K562 (cell line): ENCODE data around the gene VEZF1. TPM values are rescaled to one million over a fixed set of nuclear protein-coding genes. Genes with fewer than 3 reads are reported as not detected.

ENCODE experiments used
- ATAC-seq: fragments of 200-7000 bp; cut with Tn5 transposase; 3 replicates; pipeline ENCODE4 v1.9.1; 2020; ENCODE audit warnings: moderate library complexity
- BruUV-seq: library from RNA; stranded (reverse); fragments of 400-500 nt; replicated peaks from 2 replicates; lab custom pipeline; 2021; lab: Mats Ljungman, UMichigan
- CTCF ChIA-PET: fragments of 300-600 bp; formaldehyde crosslinking; extraction: SDS; loops from one replicate; lab custom pipeline; 2021; ENCODE audit warnings: low intra/inter-chr PET ratio; lab: Yijun Ruan, JAX
- POLR2A ChIA-PET: fragments of 300-600, 350-650 bp; sonication (Branson Sonifier 250); formaldehyde crosslinking; extraction: SDS; loops from one replicate; lab custom pipeline; 2021; ENCODE audit warnings: antibody characterized with exemption, inconsistent platforms; lab: Yijun Ruan, JAX
- DNase-seq, 4 experiments: peaks; one replicate each; pipeline versions ENCODE4 v3.0.0 to v3.0.0-alpha.2; 2011 to 2018; ENCODE audit warnings: low spot score in 3 of 4, mixed read lengths in 3 of 4; ENCODE audit errors: extremely low read depth in 1 of 4
- FAIRE-seq: peaks from 2 replicates; lab custom pipeline; 2011; peaks lifted over from hg19 to GRCh38; lab: Jason Lieb, UNC
- H2AFZ ChIP-seq: 2 replicates; pipeline ENCODE4 v1.6.0; 2011; ENCODE audit warnings: low read depth, low read length, control low read depth, inconsistent platforms
- H3K27ac ChIP-seq: fragments of 200-600 bp; 3 replicates; pipeline ENCODE4 v1.8.0; 2011; ENCODE audit warnings: low read depth, mild to moderate bottlenecking, control low read depth, inconsistent platforms, low read length, moderate library complexity, mixed read lengths; ENCODE audit errors: extremely low read depth
- H3K27me3 ChIP-seq, 2 experiments: fragments of 300-600 bp in 1 of 2; 2 replicates in 1 of 2; 3 replicates in 1 of 2; pipeline versions ENCODE4 v1.6.0 to v1.8.0; 2011; ENCODE audit warnings: inconsistent platforms in 2 of 2, low read length in 2 of 2, mild to moderate bottlenecking in 1 of 2, mixed read lengths in 1 of 2, moderate library complexity in 1 of 2; ENCODE audit not compliant: control insufficient read depth in 2 of 2, insufficient read depth in 2 of 2
- H3K36me3 ChIP-seq: fragments of 300-600 bp; 3 replicates; pipeline ENCODE4 v1.8.0; 2011; ENCODE audit warnings: mild to moderate bottlenecking, low read length, inconsistent platforms; ENCODE audit not compliant: control insufficient read depth, insufficient read depth
- H3K4me1 ChIP-seq, 2 experiments: fragments of 200-600 bp in 1 of 2; replicated peaks in 1 of 2; 2 replicates in 1 of 2; 3 replicates in 1 of 2; pipeline versions ENCODE4 v1.5.1 to v1.8.0; 2011; ENCODE audit warnings: inconsistent platforms in 2 of 2, low read length in 2 of 2, mild to moderate bottlenecking in 1 of 2, mixed read lengths in 1 of 2, moderate library complexity in 1 of 2; ENCODE audit not compliant: control insufficient read depth in 2 of 2, insufficient read depth in 2 of 2
- H3K4me2 ChIP-seq: 2 replicates; pipeline ENCODE4 v1.6.1; 2011; ENCODE audit warnings: low read length, control low read depth, inconsistent platforms, mixed read lengths; ENCODE audit not compliant: insufficient read depth
- H3K4me3 ChIP-seq: fragments of 200-600 bp; sonication (generic), shearing (Covaris generic); 2 replicates; pipeline ENCODE4 v1.5.1; 2016; ENCODE audit warnings: control low read depth, inconsistent platforms
- H3K79me2 ChIP-seq: fragments of 200-600 bp; 3 replicates; pipeline ENCODE4 v1.8.0; 2011; ENCODE audit warnings: low read length, inconsistent platforms; ENCODE audit not compliant: control insufficient read depth, insufficient read depth
- H3K9ac ChIP-seq, 2 experiments: 2 replicates each; pipeline versions ENCODE4 v1.6.0 to v1.6.1; 2011; ENCODE audit warnings: low read depth in 2 of 2, low read length in 2 of 2, control low read depth in 1 of 2, inconsistent platforms in 1 of 2, mild to moderate bottlenecking in 1 of 2, mixed read lengths in 1 of 2; ENCODE audit not compliant: insufficient read depth in 1 of 2
- H3K9me1 ChIP-seq: one replicate; pipeline ENCODE4 v1.6.0; 2011; ENCODE audit warnings: inconsistent platforms, mild to moderate bottlenecking, low read length, moderate library complexity; ENCODE audit not compliant: control insufficient read depth, insufficient read depth
- H3K9me3 ChIP-seq: replicated peaks from 2 replicates; pipeline ENCODE4 v1.5.1; 2011; ENCODE audit warnings: low read depth, low read length, inconsistent platforms; ENCODE audit not compliant: control insufficient read depth, insufficient read depth
- H4K20me1 ChIP-seq: replicated peaks from 2 replicates; pipeline ENCODE4 v1.6.1; 2011; ENCODE audit warnings: low read length, inconsistent platforms, mixed read lengths; ENCODE audit not compliant: control insufficient read depth, insufficient read depth
- KAT2B ChIP-seq: IDR thresholded peaks from one replicate; pipeline ENCODE4 v1.6.1; 2012; ENCODE audit warnings: low read depth, mild to moderate bottlenecking, control low read depth, inconsistent platforms, low read length, moderate library complexity
- NRF1 ChIP-seq, 2 experiments: fragments of 450-650 bp; IDR thresholded peaks in 1 of 2; conservative IDR thresholded peaks in 1 of 2; 2 replicates each; pipeline ENCODE4 v1.6.1; 2014; ENCODE audit warnings: mild to moderate bottlenecking in 2 of 2
- PRPF4 ChIP-seq: fragments of 200-400 bp; formaldehyde crosslinking; IDR thresholded peaks from one replicate; pipeline ENCODE4 v1.6.1; 2017; ENCODE audit warnings: low read length, low read depth, mild to moderate bottlenecking; ENCODE audit not compliant: insufficient read depth, poor library complexity, severe bottlenecking
- SMARCA4 ChIP-seq: fragments of 450-650 bp; IDR thresholded peaks from 2 replicates; pipeline ENCODE4 v1.6.1; 2016
- SRSF9 ChIP-seq: fragments of 200-400 bp; formaldehyde crosslinking; IDR thresholded peaks from 2 replicates; pipeline ENCODE4 v1.6.1; 2017; ENCODE audit warnings: low read depth, low read length, borderline replicate concordance
- YBX1 ChIP-seq: fragments of 450-650 bp; IDR thresholded peaks from 2 replicates; pipeline ENCODE4 v1.7.1; 2016; ENCODE audit warnings: mild to moderate bottlenecking
- ZFX ChIP-seq: sonication (generic); formaldehyde crosslinking; IDR thresholded peaks from 2 replicates; pipeline ENCODE4 v1.8.0; 2022; ENCODE audit warnings: mild to moderate bottlenecking, missing genetic modification reagents, moderate library complexity
- ZNF384 ChIP-seq: IDR thresholded peaks from 2 replicates; pipeline ENCODE4 v1.6.1; 2012; ENCODE audit warnings: low read depth, low read length, improper control_type of control experiment
- ZNF696 ChIP-seq: fragments of 250-450 bp; sonication (Bioruptor Pico); conservative IDR thresholded peaks from 2 replicates; pipeline ENCODE4 v1.4.0; 2020; ENCODE audit warnings: mild to moderate bottlenecking, moderate library complexity
- WGBS: fragments of 100-300 bp; shearing (Covaris generic); methylation state at CpG from one replicate; pipeline ENCODE4 v1.1.6; 2016; ENCODE audit warnings: low coverage, mixed read lengths; ENCODE audit not compliant: insufficient coverage; ENCODE audit errors: missing lambda C conversion rate; 5-methylcytosine and 5-hydroxymethylcytosine counted together
- in situ Hi-C: fragments of 300-500 bp; cut with MboI; formaldehyde crosslinking; loops from 4 replicates; pipeline ENCODE4 v1.15.0; 2018; ENCODE audit warnings: inconsistent platforms, mixed read lengths
- intact Hi-C: fragments of 100-400 bp; cut with micrococcal nuclease; formaldehyde crosslinking; loops from 2 replicates; pipeline ENCODE4 v1.14.2; 2022
- polyA plus RNA-seq, 8 experiments: library from polyadenylated mRNA; depleted of rRNA in 4 of 8; stranded (reverse) in 5 of 8; unstranded in 3 of 8; fragments of >200 nt; fragmentation: Nextera tagmentation in 2 of 8; fragmentation: Illumina TruSeq in 1 of 8; extraction: Ambion mirVana in 2 of 8; extraction: Trizol in 1 of 8; gene quantifications; 2 replicates each; pipeline versions ENCODE4 v1.2.1 to v1.2.3, GENCODE V29; 2011 to 2014; ENCODE audit warnings: inconsistent platforms in 1 of 8, missing spikeins in 1 of 8
- total RNA-seq, 7 experiments: library from RNA; depleted of rRNA in 6 of 7; stranded (reverse); fragments of >200 nt in 6 of 7; fragmentation: Illumina TruSeq in 2 of 7; extraction: Trizol in 2 of 7; gene quantifications; 2 replicates each; pipeline versions ENCODE4 v1.2.1 to v1.2.3, GENCODE V29; 2011 to 2021; ENCODE audit warnings: low replicate concordance in 1 of 7

Gene VEZF1
- total and polyA plus RNA-seq, 9 of the 15 experiments (the other 6 are each of a cell fraction or from before 2014, with no cell fraction given), result 9.5 to 33.4 (median 22.1) TPM

GRCh38 chr17:57947369-57947768 lies 40.7 kb downstream of the VEZF1 start:
- WGBS, result 83% methylated on average over 9 of the region's 9 CpGs
- Histone ChIP-seq H3K4me1 (peaks cover 12 to 35% of the 10 kb centered on the region in 2 experiments; a peak in 4 of 5 replicates), H3K9ac (no peak overlapping the region), H3K27me3 (no peaks in the 10 kb centered on the region), H2AFZ (peak overlapping the region; percentile 57), H3K9me1 (no peaks in the 10 kb centered on the region), H3K4me3 (no peak overlapping the region), H3K79me2 (no peaks in the 10 kb centered on the region), H3K36me3 (no peaks in the 10 kb centered on the region), H3K9me3 (no peaks in the 10 kb centered on the region), H4K20me1 (no peaks in the 10 kb centered on the region), H3K4me2 (no peak overlapping the region; the same call in 1 of the 2 replicates), H3K27ac (no peak overlapping the region)
- ATAC-seq, result no peak
- BruUV-seq, result no TSS peak
- FAIRE-seq, result no peak
- TF ChIP-seq KAT2B, result no peak
- no peak for TF ChIP-seq ZNF696 (CRISPR knock-in tag)
- intact Hi-C loops (no loop called here), in situ Hi-C loops (no loop called here)
- CTCF ChIA-PET, result no interaction called here
- POLR2A ChIA-PET, result interaction anchor here (0.8 to 1.3 kb wide), 2 partner anchors 11 to 49 kb away, joined by 3 to 6 read pairs; no protein-coding TSS in a partner anchor
- DNase-seq, result no peak

GRCh38 chr17:57946798-57947358 lies 41.2 kb downstream of the VEZF1 start:
- H3K9me3 ChIP-seq, result no peaks in the 10 kb centered on the region
- H3K4me1 ChIP-seq, result peaks cover 12 to 34% of the 10 kb centered on the region in 2 experiments; a peak in 4 of 5 replicates
- H3K79me2 ChIP-seq, result no peaks in the 10 kb centered on the region
- 21% methylated on average over 8 of the region's 10 CpGs for WGBS
- H4K20me1 ChIP-seq, result no peaks in the 10 kb centered on the region
- ChIA-PET CTCF (no interaction called here), POLR2A (interaction anchor here (0.8 to 1.3 kb wide), 2 partner anchors 11 to 50 kb away, joined by 3 to 6 read pairs; no protein-coding TSS in a partner anchor)
- no peak overlapping the region for H3K27ac ChIP-seq
- peak overlapping the region in 1 of 2 experiments; percentile 15; a peak in 1 of 4 replicates for H3K9ac ChIP-seq
- peak overlapping the region; percentile 57 for H2AFZ ChIP-seq
- no peaks in the 10 kb centered on the region for H3K9me1 ChIP-seq
- peak; percentile 62 for ATAC-seq
- H3K27me3 ChIP-seq, result peaks cover 0 to 3% of the 10 kb centered on the region in 2 experiments; a peak in 2 of 5 replicates
- no TSS peak for BruUV-seq
- no peak for FAIRE-seq
- DNase-seq, result peak in 2 of 4 experiments; percentile 46 to 53
- in situ Hi-C loops (no loop called here), intact Hi-C loops (no loop called here)
- H3K4me3 ChIP-seq, result no peak overlapping the region
- no peaks in the 10 kb centered on the region for H3K36me3 ChIP-seq
- peak overlapping the region; percentile 52; the same call in 1 of the 2 replicates for H3K4me2 ChIP-seq
- TF ChIP-seq ZNF384, result peak; percentile 33; the same call in 1 of the 2 replicates
- no peak for TF ChIP-seq YBX1
- TF ChIP-seq SRSF9, result no peak
- TF ChIP-seq SMARCA4, result peak; percentile 34; the same call in 1 of the 2 replicates
- no peak for TF ChIP-seq PRPF4
- TF ChIP-seq NRF1 (conservative IDR thresholded peaks at IDR 0.05 in 1 of 2, IDR thresholded peaks at IDR 0.05 in 1 of 2), result 0 out of 4 replicates have a peak, but pooled peaks have one; percentile 15 to 29
- no peak for TF ChIP-seq ZFX (CRISPR knock-in tag)
